Ectodermal cell (in vitro differentiated cells): Measurements from ENCODE around the gene PDE11A.

Experiments used
- H3K27ac ChIP-seq: 2 replicates; pipeline ENCODE4 v1.7.0; 2013; ENCODE audit warnings: mild to moderate bottlenecking, low read depth, low read length; ENCODE audit not compliant: insufficient read depth, poor library complexity, severe bottlenecking
- H3K27me3 ChIP-seq: 2 replicates; pipeline ENCODE4 v1.7.0; 2013; ENCODE audit warnings: mild to moderate bottlenecking, low read length; ENCODE audit not compliant: insufficient read depth, control insufficient read depth, poor library complexity, severe bottlenecking
- H3K36me3 ChIP-seq: one replicate; pipeline ENCODE4 v1.7.0; 2013; ENCODE audit warnings: low read length; ENCODE audit not compliant: control insufficient read depth, insufficient read depth
- H3K4me1 ChIP-seq: one replicate; pipeline ENCODE4 v1.7.0; 2013; ENCODE audit warnings: low read length; ENCODE audit not compliant: control insufficient read depth, insufficient read depth
- H3K4me3 ChIP-seq: 2 replicates; pipeline ENCODE4 v1.7.0; 2013; ENCODE audit warnings: low read depth, low read length, control low read depth; ENCODE audit not compliant: insufficient read depth
- H3K9me3 ChIP-seq: 2 replicates; pipeline ENCODE4 v1.7.0; 2013; ENCODE audit warnings: mild to moderate bottlenecking, low read length, moderate library complexity; ENCODE audit not compliant: control insufficient read depth
- WGBS, 2 experiments: methylation state at CpG; one replicate each; pipeline ENCODE4 v1.1.7; 2013; ENCODE audit warnings: missing lambda C conversion rate in 2 of 2; 5-methylcytosine and 5-hydroxymethylcytosine counted together

PDE11A gene

GRCh38 chr2:177711483-177712265, 360.9 kb downstream of the PDE11A start:
- Histone ChIP-seq H3K27me3 (no peaks in the 10 kb centered on the region), H3K27ac (no peak overlapping the region), H3K4me1 (no peaks in the 10 kb centered on the region), H3K36me3 (no peaks in the 10 kb centered on the region), H3K9me3 (no peaks in the 10 kb centered on the region), H3K4me3 (no peak overlapping the region)
- 89 to 91% methylated on average over 9 of the region's 9 CpGs for WGBS, 2 experiments

DNA sequence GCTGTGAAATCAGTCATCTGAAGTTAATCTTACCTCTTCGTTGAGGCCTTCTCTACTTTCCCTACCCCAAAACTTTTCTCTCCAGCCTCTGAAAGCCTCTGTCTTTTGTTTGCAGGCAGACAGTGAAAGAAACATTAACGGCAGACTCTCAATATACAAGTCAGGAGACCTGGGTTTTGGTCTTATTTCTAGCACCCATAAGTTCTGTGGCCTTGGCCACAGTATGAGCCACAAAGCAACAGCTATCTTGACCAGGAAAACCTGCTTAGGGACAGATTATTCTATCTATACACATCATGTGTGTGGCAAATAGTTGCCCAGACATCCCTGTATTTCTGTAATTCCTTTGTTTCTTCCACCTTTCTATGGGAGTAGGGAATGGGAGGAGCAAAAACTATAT, 361.7 kb downstream of the PDE11A start:
- no peak overlapping the region for H3K27ac ChIP-seq
- no peaks in the 10 kb centered on the region for H3K4me1 ChIP-seq
- no peaks in the 10 kb centered on the region for H3K36me3 ChIP-seq
- no peaks in the 10 kb centered on the region for H3K9me3 ChIP-seq
- WGBS, 2 experiments = 84 to 91% methylated on average over 2 of the region's 2 CpGs
- H3K4me3 ChIP-seq = no peak overlapping the region
- no peaks in the 10 kb centered on the region for H3K27me3 ChIP-seq

GRCh38 chr2:177709986-177710401, 362.6 kb downstream of the PDE11A start:
- Histone ChIP-seq H3K36me3 (no peaks in the 10 kb centered on the region), H3K9me3 (no peaks in the 10 kb centered on the region), H3K27ac (no peak overlapping the region), H3K4me3 (no peak overlapping the region), H3K27me3 (no peaks in the 10 kb centered on the region), H3K4me1 (no peaks in the 10 kb centered on the region)
- 90 to 92% methylated on average over 8 of the region's 8 CpGs for WGBS, 2 experiments

GRCh38 chr2:177708660-177709444, 363.7 kb downstream of the PDE11A start:
- H3K9me3 ChIP-seq = no peaks in the 10 kb centered on the region
- WGBS, 2 experiments = 88 to 89% methylated on average over 9 of the region's 9 CpGs
- H3K4me3 ChIP-seq = no peak overlapping the region
- H3K27me3 ChIP-seq = no peaks in the 10 kb centered on the region
- no peak overlapping the region for H3K27ac ChIP-seq
- no peaks in the 10 kb centered on the region for H3K4me1 ChIP-seq
- H3K36me3 ChIP-seq = no peaks in the 10 kb centered on the region

DNA sequence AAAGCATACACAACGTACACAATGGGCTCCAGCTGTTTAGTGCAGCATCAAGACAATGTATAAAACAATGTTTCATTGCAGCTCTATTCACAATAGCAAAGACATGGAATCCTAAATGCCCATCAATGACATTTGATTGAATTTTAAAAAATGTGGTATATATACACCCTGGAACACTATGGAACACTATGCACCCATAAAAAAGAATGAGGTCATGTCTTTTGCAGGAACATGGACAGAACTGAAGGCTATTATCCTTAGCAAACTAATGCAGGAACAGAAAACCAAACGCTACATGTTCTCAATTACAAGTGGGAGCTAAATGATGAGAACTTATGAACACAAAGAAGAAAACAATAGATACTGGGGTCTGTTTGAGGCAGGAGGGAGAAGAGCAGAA, 364.5 kb downstream of the PDE11A start:
- H3K27me3 ChIP-seq = no peaks in the 10 kb centered on the region
- no peaks in the 10 kb centered on the region for H3K36me3 ChIP-seq
- no peak overlapping the region for H3K27ac ChIP-seq
- H3K9me3 ChIP-seq = no peaks in the 10 kb centered on the region
- H3K4me1 ChIP-seq = no peaks in the 10 kb centered on the region
- H3K4me3 ChIP-seq = no peak overlapping the region
- 95 to 97% methylated on average over 2 of the region's 2 CpGs for WGBS, 2 experiments

GRCh38 chr2:177705511-177706173, 366.9 kb downstream of the PDE11A start:
- Histone ChIP-seq H3K27ac (no peak overlapping the region), H3K4me1 (no peaks in the 10 kb centered on the region), H3K9me3 (no peaks in the 10 kb centered on the region), H3K27me3 (no peaks in the 10 kb centered on the region), H3K4me3 (no peak overlapping the region), H3K36me3 (no peaks in the 10 kb centered on the region)
- WGBS, 2 experiments = 89 to 96% methylated on average over 4 of the region's 4 CpGs

- H3K4me1 ChIP-seq = no peaks in the 10 kb centered on the region
- no peaks in the 10 kb centered on the region for H3K9me3 ChIP-seq
- no CpG with 5 or more reads among the region's 1 CpG for WGBS, 2 experiments
- no peaks in the 10 kb centered on the region for H3K27me3 ChIP-seq
- no peak overlapping the region for H3K4me3 ChIP-seq
- H3K27ac ChIP-seq = no peak overlapping the region
- no peaks in the 10 kb centered on the region for H3K36me3 ChIP-seq
Observed at GRCh38 chr2:177703159-177703558, 369.4 kb downstream of the PDE11A start.

DNA sequence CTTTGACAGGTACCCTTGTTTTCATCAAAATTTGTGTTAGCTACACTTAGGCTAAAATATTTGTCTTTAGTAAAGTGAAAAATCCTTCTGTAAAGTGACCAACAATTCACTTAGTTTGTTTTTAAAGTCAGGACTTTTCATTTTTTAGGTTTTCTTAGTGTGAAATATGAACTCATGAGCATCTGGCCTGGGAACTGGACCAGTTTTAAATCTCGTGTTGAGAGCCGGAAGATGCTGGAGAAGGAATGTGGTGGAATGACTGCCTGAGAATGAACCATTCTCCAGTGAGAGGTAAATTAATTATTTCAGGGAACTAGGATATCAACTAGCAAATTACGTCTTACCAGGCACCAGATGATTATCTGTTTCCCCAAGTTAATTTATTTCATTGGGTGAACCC, 374.3 kb downstream of the PDE11A start:
- H3K27ac ChIP-seq = no peak overlapping the region
- 95% methylated on average over 3 of the region's 3 CpGs for WGBS, 2 experiments
- H3K9me3 ChIP-seq = no peaks in the 10 kb centered on the region
- no peaks in the 10 kb centered on the region for H3K36me3 ChIP-seq
- H3K4me1 ChIP-seq = no peaks in the 10 kb centered on the region
- no peaks in the 10 kb centered on the region for H3K27me3 ChIP-seq
- no peak overlapping the region for H3K4me3 ChIP-seq

GRCh38 chr2:177694348-177694747, 378.2 kb downstream of the PDE11A start:
- H3K4me3 ChIP-seq = no peak overlapping the region
- H3K27ac ChIP-seq = no peak overlapping the region
- H3K4me1 ChIP-seq = peaks cover 8% of the 10 kb centered on the region
- H3K27me3 ChIP-seq = no peaks in the 10 kb centered on the region
- H3K9me3 ChIP-seq = no peaks in the 10 kb centered on the region
- no peaks in the 10 kb centered on the region for H3K36me3 ChIP-seq

GRCh38 chr2:177693658-177694339, 378.8 kb downstream of the PDE11A start:
- no peak overlapping the region for H3K27ac ChIP-seq
- H3K4me1 ChIP-seq = peaks cover 8% of the 10 kb centered on the region
- no peaks in the 10 kb centered on the region for H3K36me3 ChIP-seq
- no peaks in the 10 kb centered on the region for H3K27me3 ChIP-seq
- H3K4me3 ChIP-seq = no peak overlapping the region
- WGBS, 2 experiments = 82 to 87% methylated on average over 7 of the region's 7 CpGs
- H3K9me3 ChIP-seq = no peaks in the 10 kb centered on the region
